H1 (cell line): ENCODE data around the gene WHAMM. TPM values are rescaled to one million over a fixed set of nuclear protein-coding genes. Genes with fewer than 3 reads are reported as not detected.

ENCODE experiments used
- CTCF ChIA-PET: fragments of 300-600 bp; sonication (Branson Sonifier 250); formaldehyde crosslinking; loops from one replicate; lab custom pipeline; 2021; ENCODE audit not compliant: partially characterized antibody; lab: Charles Lee
- POLR2A ChIA-PET: fragments of 300-600 bp; sonication (Branson Sonifier 250); formaldehyde crosslinking; loops from one replicate; lab custom pipeline; 2021; ENCODE audit warnings: inconsistent platforms; ENCODE audit not compliant: partially characterized antibody; lab: Charles Lee
- DNase-seq, 2 experiments: peaks; one replicate each; pipeline versions ENCODE4 v3.0.0 to v3.0.0-alpha.2; 2010 to 2022; ENCODE audit warnings: low spot score in 2 of 2, low read depth in 1 of 2, mixed read lengths in 1 of 2
- FAIRE-seq: peaks from 2 replicates; lab custom pipeline; 2011; peaks lifted over from hg19 to GRCh38; lab: Jason Lieb, UNC
- H2AFZ ChIP-seq: 2 replicates; pipeline ENCODE4 v1.8.1; 2012; ENCODE audit warnings: low read length, inconsistent platforms
- H2AK5ac ChIP-seq: 2 replicates; pipeline ENCODE4 v1.6.1; 2013; ENCODE audit warnings: low read depth, low read length
- H2BK120ac ChIP-seq: replicated peaks from 2 replicates; pipeline ENCODE3; 2013; ENCODE audit warnings: low read depth, low read length, inconsistent platforms
- H2BK12ac ChIP-seq: 2 replicates; pipeline ENCODE4 v1.6.1; 2013; ENCODE audit warnings: low read depth, low read length
- H2BK15ac ChIP-seq: 2 replicates; pipeline ENCODE4 v1.6.1; 2013; ENCODE audit warnings: low read length
- H2BK20ac ChIP-seq: 2 replicates; pipeline ENCODE4 v1.6.1; 2013; ENCODE audit warnings: low read length
- H2BK5ac ChIP-seq: 2 replicates; pipeline ENCODE4 v1.6.1; 2013; ENCODE audit warnings: low read depth, low read length
- H3K14ac ChIP-seq: 2 replicates; pipeline ENCODE4 v1.6.1; 2013; ENCODE audit warnings: inconsistent platforms; ENCODE audit not compliant: insufficient read length
- H3K18ac ChIP-seq: 2 replicates; pipeline ENCODE4 v1.6.1; 2013; ENCODE audit warnings: low read length; ENCODE audit errors: extremely low read depth
- H3K23ac ChIP-seq: 2 replicates; pipeline ENCODE4 v1.6.1; 2013; ENCODE audit warnings: inconsistent platforms; ENCODE audit not compliant: insufficient read length
- H3K23me2 ChIP-seq: 2 replicates; pipeline ENCODE4 v1.6.1; 2013; ENCODE audit warnings: low read depth, low read length
- H3K27ac ChIP-seq: 2 replicates; pipeline ENCODE4 v1.6.1; 2011; ENCODE audit warnings: low read depth, low read length, inconsistent platforms
- H3K27me3 ChIP-seq, 4 experiments: replicated peaks in 1 of 4; 1 replicate in 1 of 4; 2 replicates in 3 of 4; pipeline versions ENCODE4 v1.6.1 to v1.8.1; 2011 to 2013; ENCODE audit warnings: low read length in 3 of 4, mild to moderate bottlenecking in 3 of 4, inconsistent platforms in 2 of 4, mixed read lengths in 2 of 4, moderate library complexity in 1 of 4; ENCODE audit not compliant: control insufficient read depth in 3 of 4, insufficient read depth in 3 of 4; ENCODE audit errors: extremely low read depth in 1 of 4
- H3K36me3 ChIP-seq, 4 experiments: 2 replicates each; pipeline versions ENCODE4 v1.6.1 to v1.8.1; 2011 to 2013; ENCODE audit warnings: mild to moderate bottlenecking in 4 of 4, low read length in 3 of 4, moderate library complexity in 2 of 4, control low read depth in 1 of 4, inconsistent platforms in 1 of 4; ENCODE audit not compliant: insufficient read depth in 4 of 4, control insufficient read depth in 2 of 4
- H3K4ac ChIP-seq: replicated peaks from 2 replicates; pipeline ENCODE3; 2013; ENCODE audit warnings: low read length, low read depth, mixed read lengths, inconsistent platforms; ENCODE audit not compliant: insufficient read length
- H3K4me1 ChIP-seq, 4 experiments: replicated peaks in 1 of 4; 1 replicate in 1 of 4; 2 replicates in 3 of 4; pipeline versions ENCODE4 v1.6.1 to v1.8.1; 2011 to 2013; ENCODE audit warnings: low read length in 3 of 4, inconsistent platforms in 2 of 4, mixed read lengths in 1 of 4; ENCODE audit not compliant: insufficient read depth in 4 of 4, control insufficient read depth in 3 of 4
- H3K4me2 ChIP-seq, 2 experiments: 2 replicates each; pipeline versions ENCODE4 v1.6.1 to v1.8.1; 2011 to 2013; ENCODE audit warnings: low read depth in 2 of 2, low read length in 2 of 2, control low read depth in 1 of 2, inconsistent platforms in 1 of 2, mild to moderate bottlenecking in 1 of 2; ENCODE audit not compliant: insufficient read depth in 1 of 2
- H3K4me3 ChIP-seq, 4 experiments: fragments of 200-600, 300-600 bp in 1 of 4; sonication (generic), shearing (Covaris generic), sonication (Bioruptor Twin) in 1 of 4; 2 replicates each; pipeline versions ENCODE4 v1.5.1 to v1.8.1; 2011 to 2016; ENCODE audit warnings: low read length in 4 of 4, low read depth in 3 of 4, control low read depth in 2 of 4, inconsistent platforms in 2 of 4, mild to moderate bottlenecking in 2 of 4, mixed read lengths in 1 of 4, moderate library complexity in 1 of 4; ENCODE audit not compliant: insufficient read depth in 2 of 4; ENCODE audit errors: extremely low read depth in 1 of 4
- H3K56ac ChIP-seq: replicated peaks from 2 replicates; pipeline ENCODE3; 2013; ENCODE audit warnings: low read depth, mild to moderate bottlenecking, mixed read lengths, low read length, inconsistent platforms; ENCODE audit not compliant: insufficient read length
- H3K79me1 ChIP-seq: 2 replicates; pipeline ENCODE4 v1.6.1; 2013; ENCODE audit warnings: low read depth, low read length, control low read depth
- H3K79me2 ChIP-seq, 2 experiments: 2 replicates each; pipeline versions ENCODE4 v1.6.1 to v1.8.1; 2012 to 2013; ENCODE audit warnings: low read length in 2 of 2, mild to moderate bottlenecking in 2 of 2, inconsistent platforms in 1 of 2; ENCODE audit not compliant: insufficient read depth in 2 of 2, control insufficient read depth in 1 of 2
- H3K9ac ChIP-seq, 4 experiments: replicated peaks in 1 of 4; 1 replicate in 1 of 4; 2 replicates in 3 of 4; pipeline versions ENCODE4 v1.6.1 to v1.8.1; 2011 to 2013; ENCODE audit warnings: low read depth in 3 of 4, low read length in 3 of 4, control low read depth in 2 of 4, mild to moderate bottlenecking in 2 of 4, moderate library complexity in 2 of 4, inconsistent platforms in 1 of 4; ENCODE audit errors: extremely low read depth in 1 of 4
- H3K9me3 ChIP-seq, 2 experiments: 2 replicates each; pipeline versions ENCODE4 v1.6.1 to v1.8.1; 2012 to 2013; ENCODE audit warnings: mild to moderate bottlenecking in 2 of 2, moderate library complexity in 2 of 2, control low read depth in 1 of 2, inconsistent platforms in 1 of 2, low read depth in 1 of 2, low read length in 1 of 2, mixed read lengths in 1 of 2; ENCODE audit not compliant: insufficient read depth in 2 of 2
- H4K20me1 ChIP-seq, 2 experiments: replicated peaks in 1 of 2; 2 replicates each; pipeline versions ENCODE3 to v1.8.1; 2011 to 2013; ENCODE audit warnings: inconsistent platforms in 2 of 2, low read length in 2 of 2, mild to moderate bottlenecking in 1 of 2; ENCODE audit not compliant: insufficient read depth in 2 of 2, control insufficient read depth in 1 of 2
- H4K5ac ChIP-seq: 2 replicates; pipeline ENCODE4 v1.6.1; 2013; ENCODE audit warnings: low read length, low read depth, mixed read lengths, inconsistent platforms; ENCODE audit not compliant: insufficient read length
- H4K8ac ChIP-seq: 2 replicates; pipeline ENCODE4 v1.8.0; 2013; ENCODE audit warnings: mild to moderate bottlenecking, moderate library complexity, low read length, inconsistent platforms; ENCODE audit not compliant: insufficient read depth; ENCODE audit errors: extremely low read depth
- H4K91ac ChIP-seq: replicated peaks from 2 replicates; pipeline ENCODE3; 2013; ENCODE audit warnings: low read length, mixed read lengths, inconsistent platforms; ENCODE audit not compliant: insufficient read length
- CBX5 ChIP-seq: fragments of 300-800, 300-1000 bp; sonication (generic); IDR thresholded peaks from 2 replicates; pipeline ENCODE4 v1.7.1; 2016; ENCODE audit warnings: antibody characterized with exemption, low read length, low read depth
- CBX8 ChIP-seq: fragments of 300-800, 300-1000 bp; sonication (generic); IDR thresholded peaks from 2 replicates; pipeline ENCODE4 v1.7.1; 2016; ENCODE audit warnings: low read depth, low read length, borderline replicate concordance
- CEBPB ChIP-seq: IDR thresholded peaks from 2 replicates; pipeline ENCODE4 v1.6.1; 2012; ENCODE audit warnings: low read depth, low read length
- CHD2 ChIP-seq: IDR thresholded peaks from 2 replicates; pipeline ENCODE4 v1.6.1; 2012; ENCODE audit warnings: low read length, improper control_type of control experiment
- EZH2 ChIP-seq: fragments of 200-600 bp; sonication (generic); IDR thresholded peaks from 2 replicates; pipeline ENCODE4 v1.7.1; 2012; ENCODE audit warnings: low read depth, mild to moderate bottlenecking, moderate library complexity, low read length, inconsistent platforms; ENCODE audit not compliant: severe bottlenecking
- FOSL1 ChIP-seq: IDR thresholded peaks from 2 replicates; pipeline ENCODE4 v1.6.1; 2011; ENCODE audit warnings: mild to moderate bottlenecking, low read depth, low read length, moderate library complexity; ENCODE audit not compliant: insufficient read depth
- GABPA ChIP-seq: IDR thresholded peaks from 2 replicates; pipeline ENCODE4 v1.6.1; 2011; ENCODE audit warnings: mild to moderate bottlenecking, low read length, moderate library complexity, borderline replicate concordance; ENCODE audit not compliant: insufficient read depth
- MAFK ChIP-seq: IDR thresholded peaks from 2 replicates; pipeline ENCODE4 v1.6.1; 2012; ENCODE audit warnings: low read depth, mild to moderate bottlenecking, improper control_type of control experiment, low read length
- POLR2AphosphoS5 ChIP-seq: IDR thresholded peaks from 2 replicates; pipeline ENCODE4 v1.6.1; 2011; ENCODE audit warnings: low read depth, low read length
- SIN3A ChIP-seq, 2 experiments: IDR thresholded peaks in 1 of 2; conservative IDR thresholded peaks in 1 of 2; 2 replicates each; pipeline ENCODE4 v1.6.1; 2011 to 2012; ENCODE audit warnings: low read length in 2 of 2, improper control_type of control experiment in 1 of 2, low read depth in 1 of 2, mild to moderate bottlenecking in 1 of 2
- SIRT6 ChIP-seq: IDR thresholded peaks from one replicate; pipeline ENCODE4 v1.7.1; 2012; ENCODE audit warnings: low read length, inconsistent platforms
- TAF1 ChIP-seq: IDR thresholded peaks from 2 replicates; pipeline ENCODE4 v1.6.1; 2011; ENCODE audit warnings: mild to moderate bottlenecking, low read depth, low read length
- TEAD4 ChIP-seq: IDR thresholded peaks from 2 replicates; pipeline ENCODE4 v1.6.1; 2012; ENCODE audit warnings: low read depth, low read length, inconsistent platforms, mixed read lengths
- WGBS, 2 experiments: shearing (Covaris generic) in 1 of 2; methylation state at CpG; one replicate each; pipeline versions ENCODE4 v1.1.6 to v1.1.7; 2013 to 2015; ENCODE audit warnings: low lambda C conversion rate in 2 of 2, mixed read lengths in 2 of 2, inconsistent platforms in 1 of 2, low coverage in 1 of 2, missing lambda C conversion rate in 1 of 2; ENCODE audit not compliant: insufficient replicate concordance in 2 of 2, insufficient coverage in 1 of 2, insufficient read length in 1 of 2; ENCODE audit errors: extremely low coverage in 1 of 2, missing lambda C conversion rate in 1 of 2; 5-methylcytosine and 5-hydroxymethylcytosine counted together
- polyA plus RNA-seq, 7 experiments: library from polyadenylated mRNA; depleted of rRNA in 3 of 7; stranded (reverse) in 5 of 7; unstranded in 2 of 7; fragments of >200 nt in 5 of 7; fragments of 200-250 nt in 2 of 7; gene quantifications; 1 replicate in 5 of 7; 2 replicates in 1 of 7; 4 replicates in 1 of 7; pipeline versions ENCODE4 v1.2.1 to v1.2.3, GENCODE V29; 2011 to 2013; ENCODE audit warnings: missing spikeins in 2 of 7, mixed read lengths in 2 of 7
- total RNA-seq: library from RNA; stranded (reverse); fragmentation: NEBNext Ultra II Directional; extraction: Animal tissue kit (Norgen Biotek cat#: 25700); gene quantifications from 2 replicates; pipeline ENCODE4 v1.2.1, GENCODE V29; 2021

Gene WHAMM
- total and polyA plus RNA-seq, 2 of the 8 experiments (the other 6 are each of a cell fraction or from before 2014, with no cell fraction given): 1.1 to 3.3 TPM

DNA sequence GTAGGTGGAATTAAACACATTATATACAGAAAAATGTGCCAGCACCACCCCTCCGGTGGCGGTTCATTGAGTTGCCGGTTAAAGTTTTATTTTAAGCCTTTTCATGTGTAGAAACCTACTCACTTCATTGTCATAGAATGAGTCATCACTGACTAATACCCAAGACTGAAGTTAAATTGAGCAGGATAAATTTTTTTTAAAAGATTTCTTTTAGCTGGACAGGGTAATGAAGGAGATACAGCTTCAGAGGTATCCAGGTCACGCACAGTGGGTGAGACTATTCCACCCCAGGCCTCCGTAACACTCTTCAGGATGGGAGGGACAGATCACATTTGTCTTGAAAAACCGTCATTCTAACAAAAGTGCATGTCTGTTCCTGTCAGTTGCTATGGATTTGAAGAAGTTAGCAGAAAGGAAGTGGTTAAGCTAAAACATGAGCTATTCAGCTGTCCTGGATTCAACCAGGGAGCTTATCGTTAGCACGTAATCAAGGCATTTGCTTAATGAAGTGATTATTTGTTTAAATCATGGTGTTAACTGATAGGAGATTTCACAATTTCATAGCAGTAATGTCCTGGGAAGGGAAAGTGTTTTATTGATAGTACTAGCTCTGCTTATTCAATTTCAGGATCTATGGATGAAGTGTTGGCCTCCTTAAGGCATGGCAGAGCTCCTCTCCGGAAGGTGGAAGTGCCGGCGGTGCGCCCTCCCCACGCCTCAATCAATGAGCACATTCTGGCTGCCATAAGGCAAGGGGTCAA, 23.4 kb downstream of the WHAMM start:
- H3K4me3 ChIP-seq: no peak overlapping the region
- no peak overlapping the region for H2BK20ac ChIP-seq
- no peak overlapping the region for H3K9ac ChIP-seq
- WGBS, 2 experiments: 92% methylated on average over 13 of the region's 13 CpGs; no CpG with 5 or more reads in 1 of the 2 experiments
- no peaks in the 10 kb centered on the region for H3K27me3 ChIP-seq
- H3K56ac ChIP-seq: no peak overlapping the region
- H3K36me3 ChIP-seq: peaks cover 0 to 22% (median 9%) of the 10 kb centered on the region in 4 experiments; a peak in 5 of 8 replicates
- H4K91ac ChIP-seq: no peak overlapping the region
- no peak for DNase-seq
- no peaks in the 10 kb centered on the region for H3K79me1 ChIP-seq
- H3K27ac ChIP-seq: no peak overlapping the region; the same call in 1 of the 2 replicates
- H2BK120ac ChIP-seq: no peak overlapping the region
- H3K4me2 ChIP-seq: no peak overlapping the region
- H4K20me1 ChIP-seq: no peaks in the 10 kb centered on the region
- no peak overlapping the region for H3K4ac ChIP-seq
- no peak overlapping the region for H4K5ac ChIP-seq
- H3K4me1 ChIP-seq: no peaks in the 10 kb centered on the region
- no peaks in the 10 kb centered on the region for H3K9me3 ChIP-seq
- H4K8ac ChIP-seq: no peak overlapping the region
- H2AK5ac ChIP-seq: no peak overlapping the region
- no peak overlapping the region for H2AFZ ChIP-seq
- no peak overlapping the region for H2BK5ac ChIP-seq
- ChIA-PET POLR2A (no interaction called here), CTCF (interaction anchor here (0.7 to 2.0 kb wide), 6 partner anchors 11 to 193 kb away, joined by 3 to 6 read pairs (median 4); partner anchors contain the start of gene RAMAC)
- no peaks in the 10 kb centered on the region for H3K79me2 ChIP-seq
- H3K14ac ChIP-seq: no peak overlapping the region
- H2BK15ac ChIP-seq: no peak overlapping the region
- no peaks in the 10 kb centered on the region for H3K23me2 ChIP-seq
- TF ChIP-seq EZH2 (no peak), GABPA (no peak), POLR2AphosphoS5 (no peak), CBX8 (no peak), SIRT6 (no peak), FOSL1 (no peak), CHD2 (no peak), CEBPB (no peak), MAFK (no peak), TEAD4 (no peak), SIN3A (conservative IDR thresholded peaks at IDR 0.05 in 1 of 2, IDR thresholded peaks at IDR 0.05 in 1 of 2; ENCODE audit: low read depth in 1 of 2, low read length in 2 of 2) (no peak), CBX5 (no peak), TAF1 (no peak)
- TF ChIP-seq, all 59 proteins: peak for 0
- Histone ChIP-seq H3K18ac (no peak overlapping the region), H3K23ac (no peak overlapping the region), H2BK12ac (no peak overlapping the region)
- no peak for FAIRE-seq
